HEK293T (cell line): ENCODE measurements around the gene PHF13.

Source experiments
- SUZ12 ChIP-seq: fragments of 450-650 bp; IDR thresholded peaks from 2 replicates; pipeline ENCODE4 v1.6.1; 2016; ENCODE audit warnings: mild to moderate bottlenecking
- ZNF384 ChIP-seq: fragments of 450-650 bp; IDR thresholded peaks from 2 replicates; pipeline ENCODE4 v1.6.1; 2016

DNA sequence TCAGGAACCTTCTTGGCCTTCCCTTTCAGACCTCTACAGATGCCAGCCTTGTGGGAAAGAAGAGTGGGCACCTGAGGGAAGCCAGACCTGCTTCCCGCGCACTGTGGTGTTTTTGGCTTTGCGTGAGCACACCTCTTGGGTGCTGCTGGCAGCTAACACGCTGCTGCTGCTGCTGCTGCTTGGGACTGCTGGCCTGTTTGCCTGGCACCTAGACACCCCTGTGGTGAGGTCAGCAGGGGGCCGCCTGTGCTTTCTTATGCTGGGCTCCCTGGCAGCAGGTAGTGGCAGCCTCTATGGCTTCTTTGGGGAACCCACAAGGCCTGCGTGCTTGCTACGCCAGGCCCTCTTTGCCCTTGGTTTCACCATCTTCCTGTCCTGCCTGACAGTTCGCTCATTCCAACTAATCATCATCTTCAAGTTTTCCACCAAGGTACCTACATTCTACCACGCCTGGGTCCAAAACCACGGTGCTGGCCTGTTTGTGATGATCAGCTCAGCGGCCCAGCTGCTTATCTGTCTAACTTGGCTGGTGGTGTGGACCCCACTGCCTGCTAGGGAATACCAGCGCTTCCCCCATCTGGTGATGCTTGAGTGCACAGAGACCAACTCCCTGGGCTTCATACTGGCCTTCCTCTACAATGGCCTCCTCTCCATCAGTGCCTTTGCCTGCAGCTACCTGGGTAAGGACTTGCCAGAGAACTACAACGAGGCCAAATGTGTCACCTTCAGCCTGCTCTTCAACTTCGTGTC is 34.7 kb upstream of the PHF13 start:
- no peak for TF ChIP-seq ZNF384
- TF ChIP-seq SUZ12 = no peak
